CD4-positive, alpha-beta T cell (primary cell): ENCODE data around the gene TXNRD2. TPM values are rescaled to one million over a fixed set of nuclear protein-coding genes. Genes with fewer than 3 reads are reported as not detected.

Experiments
- ATAC-seq: fragments of 200-7000 bp; cut with Tn5 transposase; one replicate; pipeline ENCODE4 v1.10.0; 2022; ENCODE audit warnings: mild to moderate bottlenecking; ENCODE audit not compliant: poor library complexity
- CTCF ChIA-PET: fragments of 350-600 bp; sonication (Branson Sonifier 250); formaldehyde crosslinking; loops from one replicate; lab custom pipeline; 2021; ENCODE audit warnings: antibody characterized with exemption, inconsistent platforms; lab: Charles Lee
- POLR2A ChIA-PET: fragments of 350-600 bp; sonication (Branson Sonifier 250); formaldehyde crosslinking; loops from one replicate; lab custom pipeline; 2021; ENCODE audit warnings: antibody characterized with exemption, inconsistent platforms; lab: Charles Lee
- DNase-seq, 14 experiments: peaks; one replicate each; pipeline ENCODE4 v3.0.0-alpha.2; 2013 to 2020; ENCODE audit warnings: mixed read lengths in 2 of 14
- H3K27ac ChIP-seq, 2 donors: one replicate each; pipeline versions ENCODE4 v1.5.1 to v1.7.0; 2013; ENCODE audit warnings: low read length in 2 of 2, low read depth in 1 of 2, mild to moderate bottlenecking in 1 of 2
- H3K27me3 ChIP-seq, 2 experiments: 1 replicate in 1 of 2; 2 replicates in 1 of 2; pipeline versions ENCODE4 v1.6.1 to v1.7.0; 2013; ENCODE audit warnings: low read length in 2 of 2, control low read depth in 1 of 2, mild to moderate bottlenecking in 1 of 2, moderate library complexity in 1 of 2; ENCODE audit not compliant: insufficient read depth in 2 of 2, control insufficient read depth in 1 of 2
- H3K36me3 ChIP-seq: one replicate; pipeline ENCODE4 v1.6.1; 2013; ENCODE audit warnings: low read length, control low read depth; ENCODE audit not compliant: insufficient read depth
- H3K4me1 ChIP-seq: one replicate; pipeline ENCODE4 v1.6.1; 2013; ENCODE audit warnings: low read length, control low read depth; ENCODE audit not compliant: insufficient read depth
- H3K4me3 ChIP-seq: one replicate; pipeline ENCODE4 v1.5.1; 2013; ENCODE audit warnings: mild to moderate bottlenecking, low read length, moderate library complexity
- H3K9me3 ChIP-seq, 2 experiments: 1 replicate in 1 of 2; 2 replicates in 1 of 2; pipeline versions ENCODE4 v1.6.1 to v1.7.0; 2013; ENCODE audit warnings: low read length in 2 of 2, mild to moderate bottlenecking in 2 of 2, control low read depth in 1 of 2, moderate library complexity in 1 of 2; ENCODE audit not compliant: control insufficient read depth in 1 of 2, insufficient read depth in 1 of 2
- H3K27ac Mint-ChIP-seq: one replicate; pipeline ENCODE4 v1.8.0; 2020; ENCODE audit warnings: mixed read lengths
- H3K27me3 Mint-ChIP-seq: one replicate; pipeline ENCODE4 v1.8.0; 2021; ENCODE audit warnings: mixed read lengths
- H3K36me3 Mint-ChIP-seq: one replicate; pipeline ENCODE4 v1.8.0; 2021; ENCODE audit warnings: low read depth, mixed read lengths
- H3K4me1 Mint-ChIP-seq: one replicate; pipeline ENCODE4 v1.8.0; 2021; ENCODE audit warnings: low read depth, mixed read lengths
- H3K4me3 Mint-ChIP-seq: one replicate; pipeline ENCODE4 v1.8.0; 2020; ENCODE audit warnings: mild to moderate bottlenecking, mixed read lengths
- H3K9me3 Mint-ChIP-seq: one replicate; pipeline ENCODE4 v1.8.0; 2020; ENCODE audit warnings: mixed read lengths
- intact Hi-C, 2 experiments: fragments of 100-400 bp; cut with DNase I in 1 of 2; cut with micrococcal nuclease in 1 of 2; formaldehyde crosslinking; loops; one replicate each; pipeline versions ENCODE4 v1.15.1 to v1.9.0; 2023 to 2025; cut with DNase I, micrococcal nuclease
- total RNA-seq, 174 experiments: library from RNA in 2 of 174; stranded (reverse) in 2 of 174; gene quantifications; one replicate each; pipeline ENCODE4 v1.2.3 and lab custom pipeline; 2021 to 2026
- TF ChIP-seq, protein P1 (sequence below): fragments of 200-600 bp; IDR thresholded peaks from one replicate; pipeline ENCODE4 v1.8.0; 2022; ENCODE audit warnings: antibody characterized with exemption, mild to moderate bottlenecking

Gene TXNRD2
- total RNA-seq, 2 experiments from 2014 or later: 18.6 to 19.5 TPM

DNA sequence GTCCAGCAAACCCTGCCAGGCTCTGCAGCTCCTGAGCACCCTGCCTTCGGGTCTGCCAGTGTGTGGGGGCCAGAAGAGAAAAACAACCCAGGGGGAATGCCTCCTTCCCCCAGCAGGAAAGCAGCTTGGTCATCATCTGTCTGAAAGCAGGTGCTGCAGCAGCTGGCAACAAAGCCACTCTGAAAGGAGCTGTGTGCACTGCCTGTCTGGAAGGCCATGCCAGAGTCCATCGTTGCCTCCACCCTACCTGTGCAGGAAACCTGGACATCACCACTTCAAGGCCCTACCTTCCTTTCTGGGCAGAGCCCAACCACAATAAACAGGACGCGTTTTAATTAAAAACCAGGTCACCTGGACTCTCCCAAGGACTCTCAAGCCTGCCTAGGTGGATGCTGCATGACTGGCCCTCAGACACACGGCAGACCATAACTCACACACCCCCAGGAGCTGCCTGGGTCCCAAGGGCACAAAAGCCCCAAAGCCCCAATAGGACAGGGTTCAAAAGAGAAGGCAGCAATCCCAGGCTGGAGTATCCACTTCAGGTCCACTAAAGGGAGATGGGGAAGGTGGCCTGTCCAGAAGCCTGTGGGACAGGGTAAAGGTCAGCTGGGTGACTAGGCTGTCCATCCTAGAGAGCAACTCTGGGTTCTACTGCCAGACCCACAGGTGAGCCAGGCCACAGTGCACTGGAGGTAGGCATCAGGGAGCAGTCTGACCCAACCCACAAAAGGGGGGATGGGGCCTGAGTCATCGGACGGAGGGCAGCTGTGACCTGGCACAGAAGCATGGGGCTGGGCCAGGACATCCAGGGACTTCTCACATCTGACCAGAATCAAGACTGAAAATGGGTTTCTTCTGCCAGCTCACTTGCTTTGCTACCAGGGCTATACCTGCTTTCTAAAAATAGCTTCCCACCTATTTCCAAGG lies 93.1 kb downstream of the TXNRD2 start:
- CTCF ChIA-PET: no interaction called here
- intact Hi-C loops: no loop called here
- H3K27ac Mint-ChIP-seq: no peak overlapping the region

DNA sequence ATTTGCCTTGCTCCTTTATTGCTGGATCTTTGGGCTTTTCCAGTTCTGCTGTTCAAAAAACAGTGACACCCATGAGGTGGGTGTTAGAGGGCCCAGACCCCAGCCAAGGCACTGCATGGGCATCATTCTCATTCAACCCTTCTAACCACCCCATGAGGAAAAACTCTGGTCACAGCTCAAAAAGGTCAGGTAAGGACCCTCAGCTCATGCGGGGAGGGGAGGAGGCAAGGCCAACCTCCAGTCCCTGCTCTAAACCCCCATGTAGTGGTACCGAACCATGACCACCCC lies 94.3 kb downstream of the TXNRD2 start:
- no peak for ATAC-seq
- H3K27ac Mint-ChIP-seq: no peak overlapping the region
- TF ChIP-seq, protein P1, sequence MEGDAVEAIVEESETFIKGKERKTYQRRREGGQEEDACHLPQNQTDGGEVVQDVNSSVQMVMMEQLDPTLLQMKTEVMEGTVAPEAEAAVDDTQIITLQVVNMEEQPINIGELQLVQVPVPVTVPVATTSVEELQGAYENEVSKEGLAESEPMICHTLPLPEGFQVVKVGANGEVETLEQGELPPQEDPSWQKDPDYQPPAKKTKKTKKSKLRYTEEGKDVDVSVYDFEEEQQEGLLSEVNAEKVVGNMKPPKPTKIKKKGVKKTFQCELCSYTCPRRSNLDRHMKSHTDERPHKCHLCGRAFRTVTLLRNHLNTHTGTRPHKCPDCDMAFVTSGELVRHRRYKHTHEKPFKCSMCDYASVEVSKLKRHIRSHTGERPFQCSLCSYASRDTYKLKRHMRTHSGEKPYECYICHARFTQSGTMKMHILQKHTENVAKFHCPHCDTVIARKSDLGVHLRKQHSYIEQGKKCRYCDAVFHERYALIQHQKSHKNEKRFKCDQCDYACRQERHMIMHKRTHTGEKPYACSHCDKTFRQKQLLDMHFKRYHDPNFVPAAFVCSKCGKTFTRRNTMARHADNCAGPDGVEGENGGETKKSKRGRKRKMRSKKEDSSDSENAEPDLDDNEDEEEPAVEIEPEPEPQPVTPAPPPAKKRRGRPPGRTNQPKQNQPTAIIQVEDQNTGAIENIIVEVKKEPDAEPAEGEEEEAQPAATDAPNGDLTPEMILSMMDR: no peak

More for the DNA sequence above, 93.1 kb downstream of the TXNRD2 start:
- H3K4me3 ChIP-seq: no peak overlapping the region
- DNase-seq (no peak), ATAC-seq (no peak)
- peaks cover 35% of the 10 kb centered on the region for H3K36me3 ChIP-seq
- Mint-ChIP-seq H3K9me3 (no peaks in the 10 kb centered on the region), H3K4me3 (no peak overlapping the region), H3K4me1 (peaks cover 58% of the 10 kb centered on the region), H3K27me3 (no peaks in the 10 kb centered on the region), H3K36me3 (peaks cover 48% of the 10 kb centered on the region)
- no peaks in the 10 kb centered on the region for H3K27me3 ChIP-seq
- H3K9me3 ChIP-seq: peaks cover 0 to 8% of the 10 kb centered on the region in 2 experiments
- TF ChIP-seq, protein P1: no peak
- H3K27ac ChIP-seq: peak overlapping the region in 1 of 2 donors; percentile 17
- POLR2A ChIA-PET: interaction anchor here (1.0 kb wide), 1 partner anchor 43 kb away, joined by 4 read pairs; no protein-coding TSS in a partner anchor
- peaks cover 58% of the 10 kb centered on the region for H3K4me1 ChIP-seq

DNA sequence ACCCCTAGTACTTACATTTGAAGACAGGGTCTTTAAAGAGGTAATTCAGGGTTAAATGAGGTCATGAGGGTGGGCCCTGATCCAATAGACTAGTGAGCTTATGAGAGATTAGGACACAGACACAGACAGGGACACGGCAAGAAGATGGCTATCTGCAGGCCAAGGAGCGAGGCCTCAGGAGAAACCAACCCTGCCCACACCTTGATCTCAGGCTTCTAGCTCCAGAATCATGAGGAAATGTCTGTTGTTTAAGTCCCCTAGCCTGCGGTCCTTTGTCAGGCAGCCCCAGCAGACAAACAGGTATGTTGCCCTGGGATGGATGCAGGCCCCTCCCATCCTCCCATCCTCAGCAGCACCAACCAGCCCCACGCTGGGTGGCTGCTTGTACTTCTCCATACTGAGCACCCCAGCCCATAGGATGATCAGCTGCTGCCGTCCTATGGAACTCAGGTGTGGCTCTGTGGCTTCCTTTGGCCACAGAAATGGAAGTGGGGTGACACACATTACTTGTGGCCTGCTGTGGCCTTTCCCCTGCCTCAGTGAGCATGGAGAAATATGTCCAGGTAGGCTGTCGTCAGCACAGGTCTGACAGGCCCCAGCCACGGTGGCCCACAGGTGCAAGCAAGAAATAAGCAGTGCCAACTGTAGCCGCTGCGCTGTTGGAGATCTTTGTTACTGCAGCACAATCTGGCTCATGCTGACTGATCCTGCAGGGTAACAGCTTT lies 94.8 kb downstream of the TXNRD2 start:
- peaks cover 31% of the 10 kb centered on the region for H3K36me3 Mint-ChIP-seq
- Histone ChIP-seq H3K9me3 (peaks cover 0 to 8% of the 10 kb centered on the region in 2 experiments), H3K4me1 (peaks cover 42% of the 10 kb centered on the region), H3K4me3 (no peak overlapping the region), H3K27me3 (no peaks in the 10 kb centered on the region), H3K36me3 (peaks cover 27% of the 10 kb centered on the region), H3K27ac (no peak overlapping the region)
- no peak for ATAC-seq
- TF ChIP-seq, protein P1: no peak
- DNase-seq: no peak
- H3K27me3 Mint-ChIP-seq: no peaks in the 10 kb centered on the region
- H3K4me1 Mint-ChIP-seq: peaks cover 41% of the 10 kb centered on the region
- H3K27ac Mint-ChIP-seq: no peak overlapping the region
- no peaks in the 10 kb centered on the region for H3K9me3 Mint-ChIP-seq
- ChIA-PET POLR2A (no interaction called here), CTCF (interaction anchor here (1.9 kb wide), 1 partner anchor 116 kb away, joined by 4 read pairs; no protein-coding TSS in a partner anchor)
- intact Hi-C loops: no loop called here
- H3K4me3 Mint-ChIP-seq: no peak overlapping the region

More for the DNA sequence above, 94.3 kb downstream of the TXNRD2 start:
- H3K4me3 ChIP-seq: no peak overlapping the region
- ChIA-PET CTCF (no interaction called here), POLR2A (no interaction called here)
- no peaks in the 10 kb centered on the region for H3K9me3 Mint-ChIP-seq
- peaks cover 45% of the 10 kb centered on the region for H3K4me1 Mint-ChIP-seq
- no peaks in the 10 kb centered on the region for H3K27me3 ChIP-seq
- no peak for DNase-seq
- H3K27ac ChIP-seq: no peak overlapping the region
- peaks cover 0 to 8% of the 10 kb centered on the region in 2 experiments for H3K9me3 ChIP-seq
- peaks cover 46% of the 10 kb centered on the region for H3K4me1 ChIP-seq
- H3K27me3 Mint-ChIP-seq: no peaks in the 10 kb centered on the region
- peaks cover 33% of the 10 kb centered on the region for H3K36me3 ChIP-seq
- no peak overlapping the region for H3K4me3 Mint-ChIP-seq
- H3K36me3 Mint-ChIP-seq: peaks cover 36% of the 10 kb centered on the region
- intact Hi-C loops: no loop called here
